DMS 273 (cell line): Measurements from ENCODE around the gene INAVA.
A peak's percentile ranks its signal among the peaks of the same experiment; 100 is the strongest.
"Not testable (repeated sequence)": the region's sequence is repeated elsewhere in the genome, so short reads cannot be mapped to it uniquely, and the experiment has no call there.

Experiments used
- DNase-seq: peaks from one replicate; lab custom pipeline; 2025; ENCODE audit not compliant: unreplicated experiment; lab: John Stamatoyannopoulos, UW

INAVA gene

GRCh38 chr1:200896531-200897196 is 2.0 kb downstream of the INAVA start:
- no peak for DNase-seq

- DNase-seq = no peak
Observed at GRCh38 chr1:200897259-200897658, 2.6 kb downstream of the INAVA start.

GRCh38 chr1:200899015-200899386 is 4.3 kb downstream of the INAVA start:
- no peak for DNase-seq

GRCh38 chr1:200899451-200899915 is 4.8 kb downstream of the INAVA start:
- DNase-seq = no peak

- no peak for DNase-seq
Observed at GRCh38 chr1:200899954-200900867, 5.5 kb downstream of the INAVA start.

- DNase-seq = no peak
Observed at GRCh38 chr1:200900877-200901276, 6.2 kb downstream of the INAVA start.

- DNase-seq = no peak
Observed at GRCh38 chr1:200901350-200901749, 6.7 kb downstream of the INAVA start.

- peak; percentile 15 for DNase-seq
Observed at GRCh38 chr1:200901796-200902444, 7.2 kb downstream of the INAVA start.

GRCh38 chr1:200903793-200904192 is 9.1 kb downstream of the INAVA start:
- DNase-seq = no peak

- no peak for DNase-seq
Observed at GRCh38 chr1:200904772-200905171, 10.1 kb downstream of the INAVA start.

GRCh38 chr1:200905411-200906052 is 10.8 kb downstream of the INAVA start:
- DNase-seq = no peak

- DNase-seq = no peak
Observed at GRCh38 chr1:200906491-200906890, 11.8 kb downstream of the INAVA start.

- no peak for DNase-seq
Observed at GRCh38 chr1:200907611-200908097, 13.0 kb downstream of the INAVA start.

GRCh38 chr1:200908191-200908868 is 13.6 kb downstream of the INAVA start:
- no peak for DNase-seq

GRCh38 chr1:200909071-200909470 is 14.4 kb downstream of the INAVA start:
- DNase-seq = no peak

- no peak for DNase-seq
Observed at GRCh38 chr1:200909757-200910239, 15.1 kb downstream of the INAVA start.

GRCh38 chr1:200911361-200911760 is 16.7 kb downstream of the INAVA start:
- no peak for DNase-seq

GRCh38 chr1:200911936-200912335 is 17.2 kb downstream of the INAVA start:
- not testable (repeated sequence) for DNase-seq

GRCh38 chr1:200912737-200913407 is 18.2 kb downstream of the INAVA start:
- DNase-seq = peak; percentile 58

- no peak for DNase-seq
Observed at GRCh38 chr1:200916152-200916551, 21.5 kb downstream of the INAVA start.
